Activated naive CD8-positive, alpha-beta T cell treated with anti-CD3 and anti-CD28 coated beads for 36 hours (primary cell): Measurements from ENCODE around the gene GRAMD1B. TPM values are rescaled to one million over a fixed set of nuclear protein-coding genes. Genes with fewer than 3 reads are reported as not detected.
"Not testable (repeated sequence)": the region's sequence is repeated elsewhere in the genome, so short reads cannot be mapped to it uniquely, and the experiment has no call there.

Experiments
- DNase-seq: peaks from one replicate; pipeline ENCODE4 v3.0.0; 2021
- H3K27ac Mint-ChIP-seq: one replicate; pipeline ENCODE4 v1.8.0; 2022; ENCODE audit warnings: mild to moderate bottlenecking, moderate library complexity, mixed read lengths
- H3K27me3 Mint-ChIP-seq: one replicate; pipeline ENCODE4 v1.8.0; 2022; ENCODE audit warnings: mild to moderate bottlenecking, mixed read lengths
- H3K36me3 Mint-ChIP-seq: one replicate; pipeline ENCODE4 v1.8.0; 2021; ENCODE audit warnings: mild to moderate bottlenecking, mixed read lengths
- H3K4me1 Mint-ChIP-seq: one replicate; pipeline ENCODE4 v1.8.0; 2021; ENCODE audit warnings: mixed read lengths
- H3K4me3 Mint-ChIP-seq: one replicate; pipeline ENCODE4 v1.8.0; 2022; ENCODE audit warnings: mild to moderate bottlenecking, moderate library complexity, mixed read lengths
- H3K9me3 Mint-ChIP-seq: one replicate; pipeline ENCODE4 v1.8.0; 2022; ENCODE audit warnings: mixed read lengths
- total RNA-seq, 2 experiments: library from RNA; stranded (reverse); gene quantifications; one replicate each; pipeline ENCODE4 v1.2.3, GENCODE V29; 2021

Gene GRAMD1B
- total RNA-seq, 2 experiments from 2014 or later: 20.3 to 20.6 TPM

GRCh38 chr11:123487157-123487744, 57.2 kb downstream of the GRAMD1B start:
- Mint-ChIP-seq H3K9me3 (no peaks in the 10 kb centered on the region), H3K36me3 (peaks cover 3% of the 10 kb centered on the region), H3K27me3 (no peaks in the 10 kb centered on the region), H3K4me1 (peaks cover 16% of the 10 kb centered on the region), H3K4me3 (no peak overlapping the region), H3K27ac (no peak overlapping the region)
- no peak for DNase-seq

DNA sequence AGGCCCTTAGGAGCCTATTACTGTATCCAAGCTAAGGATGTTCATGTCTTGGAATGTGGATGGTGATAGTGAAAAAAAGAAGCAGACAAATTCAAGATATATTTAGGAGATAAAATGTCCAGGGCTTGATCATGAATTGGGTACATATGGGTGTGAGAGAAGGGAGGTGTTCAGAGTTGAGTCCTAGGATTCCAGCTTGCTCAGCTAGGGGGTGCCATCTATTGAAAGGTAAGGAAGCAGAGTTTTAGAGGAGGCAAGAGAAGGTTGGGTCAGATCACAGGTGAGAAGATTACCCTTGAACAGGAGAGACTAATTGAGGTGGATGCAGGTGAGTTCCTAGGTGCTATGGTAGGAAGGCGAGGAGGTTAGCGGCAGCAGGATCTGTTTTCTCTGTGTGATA, 60.5 kb downstream of the GRAMD1B start:
- no peaks in the 10 kb centered on the region for H3K36me3 Mint-ChIP-seq
- H3K9me3 Mint-ChIP-seq: no peaks in the 10 kb centered on the region
- no peak overlapping the region for H3K27ac Mint-ChIP-seq
- peaks cover 7% of the 10 kb centered on the region for H3K4me1 Mint-ChIP-seq
- H3K27me3 Mint-ChIP-seq: no peaks in the 10 kb centered on the region
- no peak for DNase-seq
- H3K4me3 Mint-ChIP-seq: no peak overlapping the region

GRCh38 chr11:123491241-123491640, 61.2 kb downstream of the GRAMD1B start:
- Mint-ChIP-seq H3K9me3 (no peaks in the 10 kb centered on the region), H3K4me3 (no peak overlapping the region), H3K27me3 (no peaks in the 10 kb centered on the region), H3K4me1 (peaks cover 7% of the 10 kb centered on the region), H3K36me3 (no peaks in the 10 kb centered on the region), H3K27ac (no peak overlapping the region)
- DNase-seq: no peak

DNA sequence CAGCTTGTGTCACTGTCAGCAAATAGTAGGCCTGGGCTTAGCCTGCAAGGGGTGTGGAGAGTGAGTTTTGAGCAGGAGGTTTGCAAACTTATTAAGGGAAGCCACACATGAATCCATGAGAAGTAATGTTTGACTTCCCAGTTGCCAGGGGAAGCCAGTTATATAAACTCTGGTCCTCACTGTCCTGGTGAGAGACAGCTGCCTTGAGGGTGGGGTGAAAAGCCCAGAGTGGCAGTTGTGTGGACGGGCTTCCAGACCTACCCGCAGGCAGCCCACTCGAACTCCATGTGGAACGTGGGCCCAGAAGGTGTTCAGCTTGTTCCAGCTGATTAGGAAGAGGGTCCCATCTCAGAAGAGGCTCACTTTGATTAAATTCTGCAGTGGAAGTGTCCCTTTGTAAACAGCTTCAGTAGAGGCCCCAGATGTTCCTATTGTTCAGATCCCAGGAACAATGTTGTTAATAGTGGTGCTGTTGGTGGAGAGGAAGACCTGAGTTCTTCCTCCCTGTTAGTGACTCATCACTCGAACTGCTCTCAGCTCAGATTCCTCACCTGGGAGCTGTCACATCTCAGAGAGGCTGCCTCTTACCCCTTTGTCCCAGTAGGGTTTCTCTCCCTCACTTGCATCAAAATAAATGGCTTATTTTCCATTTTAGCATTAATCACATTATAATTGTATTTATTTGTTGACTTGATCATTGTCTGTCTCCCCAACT, 63.4 kb downstream of the GRAMD1B start:
- no peak for DNase-seq
- Mint-ChIP-seq H3K27ac (no peak overlapping the region), H3K4me1 (peaks cover 7% of the 10 kb centered on the region), H3K27me3 (no peaks in the 10 kb centered on the region), H3K36me3 (no peaks in the 10 kb centered on the region), H3K9me3 (no peaks in the 10 kb centered on the region), H3K4me3 (no peak overlapping the region)

- no peaks in the 10 kb centered on the region for H3K9me3 Mint-ChIP-seq
- no peak overlapping the region for H3K27ac Mint-ChIP-seq
- peaks cover 7% of the 10 kb centered on the region for H3K4me1 Mint-ChIP-seq
- no peak for DNase-seq
- H3K36me3 Mint-ChIP-seq: no peaks in the 10 kb centered on the region
- no peaks in the 10 kb centered on the region for H3K27me3 Mint-ChIP-seq
- no peak overlapping the region for H3K4me3 Mint-ChIP-seq
Observed at GRCh38 chr11:123494195-123495050, 64.4 kb downstream of the GRAMD1B start.

GRCh38 chr11:123504401-123504800, 74.3 kb downstream of the GRAMD1B start:
- H3K4me3 Mint-ChIP-seq: no peak overlapping the region
- peaks cover 6% of the 10 kb centered on the region for H3K4me1 Mint-ChIP-seq
- H3K27me3 Mint-ChIP-seq: no peaks in the 10 kb centered on the region
- no peaks in the 10 kb centered on the region for H3K9me3 Mint-ChIP-seq
- H3K36me3 Mint-ChIP-seq: no peaks in the 10 kb centered on the region
- no peak for DNase-seq
- no peak overlapping the region for H3K27ac Mint-ChIP-seq

GRCh38 chr11:123505546-123506299, 75.7 kb downstream of the GRAMD1B start:
- H3K36me3 Mint-ChIP-seq: no peaks in the 10 kb centered on the region
- DNase-seq: no peak
- H3K4me1 Mint-ChIP-seq: peaks cover 6% of the 10 kb centered on the region
- H3K9me3 Mint-ChIP-seq: no peaks in the 10 kb centered on the region
- H3K27me3 Mint-ChIP-seq: no peaks in the 10 kb centered on the region
- no peak overlapping the region for H3K27ac Mint-ChIP-seq
- no peak overlapping the region for H3K4me3 Mint-ChIP-seq

GRCh38 chr11:123507043-123507442, 77.0 kb downstream of the GRAMD1B start:
- Mint-ChIP-seq H3K4me3 (no peak overlapping the region), H3K36me3 (no peaks in the 10 kb centered on the region), H3K9me3 (no peaks in the 10 kb centered on the region), H3K27me3 (no peaks in the 10 kb centered on the region), H3K27ac (peak overlapping the region; percentile 2), H3K4me1 (peaks cover 10% of the 10 kb centered on the region)
- no peak for DNase-seq

- H3K36me3 Mint-ChIP-seq: no peaks in the 10 kb centered on the region
- H3K27ac Mint-ChIP-seq: no peak overlapping the region
- peaks cover 7% of the 10 kb centered on the region for H3K4me1 Mint-ChIP-seq
- DNase-seq: no peak
- no peak overlapping the region for H3K4me3 Mint-ChIP-seq
- H3K9me3 Mint-ChIP-seq: no peaks in the 10 kb centered on the region
- no peaks in the 10 kb centered on the region for H3K27me3 Mint-ChIP-seq
Observed at GRCh38 chr11:123509737-123510578, 79.9 kb downstream of the GRAMD1B start.

DNA sequence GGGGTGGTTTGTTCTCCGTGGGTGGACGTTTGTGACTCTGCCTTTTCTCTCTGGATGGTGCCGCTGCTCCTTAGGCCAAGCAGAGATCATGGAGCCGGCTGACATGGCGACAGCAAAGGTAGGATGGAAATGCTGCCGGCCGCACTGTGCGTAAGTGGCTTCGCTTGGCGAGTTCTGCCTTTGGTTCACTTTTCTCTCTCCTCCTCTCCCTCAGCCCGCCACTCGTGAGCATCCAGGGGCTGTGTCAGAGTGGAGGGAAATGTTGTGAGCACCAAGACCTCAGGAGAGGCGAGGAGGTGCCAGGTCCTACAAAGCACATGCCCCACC, 80.5 kb downstream of the GRAMD1B start:
- DNase-seq: no peak
- no peak overlapping the region for H3K27ac Mint-ChIP-seq
- H3K4me3 Mint-ChIP-seq: no peak overlapping the region
- no peaks in the 10 kb centered on the region for H3K36me3 Mint-ChIP-seq
- H3K9me3 Mint-ChIP-seq: no peaks in the 10 kb centered on the region
- H3K4me1 Mint-ChIP-seq: peaks cover 7% of the 10 kb centered on the region
- H3K27me3 Mint-ChIP-seq: no peaks in the 10 kb centered on the region

DNA sequence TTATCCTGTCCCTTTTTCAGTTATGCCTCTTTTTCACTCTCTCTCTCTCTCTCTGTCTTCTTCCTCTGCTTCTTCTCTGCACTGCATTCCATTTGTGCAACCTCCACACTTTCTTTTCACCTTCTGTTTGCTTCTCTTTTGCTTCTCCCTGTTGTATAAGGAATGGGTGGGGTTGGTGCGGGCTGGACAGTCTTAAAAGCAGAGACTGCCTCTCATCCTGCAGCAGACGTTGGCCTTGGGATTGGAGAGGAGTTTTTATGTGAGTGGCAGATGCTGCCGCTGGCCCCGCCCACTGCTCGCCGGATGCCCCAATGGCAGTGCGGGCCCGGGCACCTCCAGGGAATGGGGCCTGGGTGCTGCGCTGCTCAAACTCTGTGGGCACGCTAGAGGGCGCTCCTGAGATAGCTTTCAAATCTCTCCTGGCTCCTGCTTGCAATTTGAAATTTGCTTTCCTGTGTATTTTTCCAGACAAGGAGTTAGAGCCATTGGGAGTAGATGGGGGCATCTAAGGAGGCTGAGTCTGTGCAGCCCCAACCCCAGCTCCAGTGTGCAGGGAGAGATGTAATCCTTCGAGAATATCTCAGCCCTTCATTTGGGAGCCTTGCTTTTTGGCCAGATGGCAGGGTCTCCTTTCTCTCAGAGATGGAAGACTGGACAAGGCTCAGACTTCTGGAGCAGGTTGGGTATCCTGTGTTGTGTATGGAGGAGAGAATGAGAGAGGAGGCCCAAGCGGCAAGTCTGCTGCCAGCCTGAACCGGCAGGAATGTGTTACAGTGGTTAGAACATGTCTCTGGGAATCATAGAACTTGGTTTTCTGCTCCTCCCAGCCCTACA, 81.2 kb downstream of the GRAMD1B start:
- Mint-ChIP-seq H3K4me1 (peaks cover 5% of the 10 kb centered on the region), H3K4me3 (no peak overlapping the region), H3K36me3 (no peaks in the 10 kb centered on the region), H3K27ac (no peak overlapping the region), H3K27me3 (no peaks in the 10 kb centered on the region), H3K9me3 (no peaks in the 10 kb centered on the region)
- peak; percentile 78 for DNase-seq

- H3K4me1 Mint-ChIP-seq: peaks cover 15% of the 10 kb centered on the region
- H3K27me3 Mint-ChIP-seq, DNase-seq, H3K4me3 Mint-ChIP-seq, H3K36me3 Mint-ChIP-seq, H3K9me3 Mint-ChIP-seq, H3K27ac Mint-ChIP-seq: not testable (repeated sequence)
Observed at GRCh38 chr11:123513309-123513708, 83.2 kb downstream of the GRAMD1B start.

- Mint-ChIP-seq H3K27me3 (no peaks in the 10 kb centered on the region), H3K27ac (no peak overlapping the region), H3K9me3 (peaks cover 2% of the 10 kb centered on the region), H3K4me1 (peaks cover 11% of the 10 kb centered on the region), H3K36me3 (no peaks in the 10 kb centered on the region), H3K4me3 (no peak overlapping the region)
- no peak for DNase-seq
Observed at GRCh38 chr11:123516238-123516637, 86.2 kb downstream of the GRAMD1B start.
